HG03378 (cell line): ENCODE results near the gene SV2A.
A peak's percentile ranks its signal among the peaks of the same experiment; 100 is the strongest.

ENCODE experiments used
- ATAC-seq: cut with Tn5 transposase; IDR thresholded peaks from one replicate; pipeline ENCODE4 v1.9.1; 2021; ENCODE audit warnings: mild to moderate bottlenecking, moderate library complexity; ENCODE audit not compliant: unreplicated experiment

SV2A gene

DNA sequence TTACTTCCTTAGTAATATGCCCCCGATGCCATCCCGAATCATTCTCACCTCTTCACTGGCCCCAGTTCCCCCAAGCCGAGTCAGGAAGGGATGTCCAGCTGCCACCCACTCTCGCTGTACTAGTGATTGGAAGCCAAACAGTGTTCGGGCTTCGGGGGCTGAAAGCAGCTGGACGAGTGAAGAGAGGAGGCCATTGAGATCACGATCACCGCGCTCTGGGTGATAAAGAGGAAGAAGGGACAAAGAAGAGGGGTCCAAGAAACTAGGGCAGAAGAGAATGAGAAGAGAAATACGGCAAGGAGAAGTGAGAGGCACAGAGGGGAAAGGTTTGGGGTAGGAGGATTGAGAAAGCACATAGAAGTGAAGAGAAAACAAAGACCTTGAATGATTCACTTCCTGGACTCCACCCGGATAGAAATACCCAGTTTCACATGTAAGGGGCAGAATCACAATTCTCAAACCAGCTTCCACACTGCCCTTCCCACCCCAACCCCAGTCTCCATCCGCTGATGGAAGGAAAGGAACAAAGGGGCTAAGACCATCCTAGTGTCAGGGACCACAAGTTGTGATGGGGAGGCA, 13.7 kb upstream of the SV2A start:
- no peak for ATAC-seq

DNA sequence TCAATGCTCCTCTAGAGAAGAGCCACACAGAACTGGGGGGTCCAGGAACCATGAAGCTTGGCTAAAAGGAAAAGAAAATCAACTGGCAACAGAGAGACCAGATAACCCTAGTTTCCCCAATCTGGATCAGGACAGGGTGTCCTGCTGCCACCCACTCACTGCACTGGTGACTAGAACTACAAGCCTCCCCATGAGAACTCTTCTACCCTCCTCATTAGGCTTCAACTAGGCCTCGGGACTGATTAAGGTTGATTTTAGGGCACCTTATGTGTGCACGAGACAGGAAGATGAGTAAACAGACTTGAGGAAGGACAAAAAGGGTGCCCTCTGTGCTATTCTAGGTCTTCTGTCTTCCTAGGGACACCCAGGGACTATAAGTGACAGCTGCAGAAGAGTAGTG, 12.2 kb upstream of the SV2A start:
- ATAC-seq, result no peak

DNA sequence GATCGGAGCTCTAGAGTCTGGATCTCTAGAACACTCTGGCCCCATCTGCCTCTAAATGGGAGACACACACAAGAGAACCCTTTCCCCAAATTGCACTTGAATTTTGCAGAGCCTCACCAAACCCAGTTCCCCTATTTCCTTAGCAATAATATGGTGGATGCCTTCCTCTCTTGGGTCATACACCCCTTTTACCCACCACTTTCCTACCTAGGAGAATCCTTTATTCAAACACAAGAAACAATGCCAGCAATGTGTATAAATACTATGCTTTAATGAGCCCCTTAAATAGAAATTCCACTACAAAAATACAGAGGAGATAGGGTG, 10.7 kb upstream of the SV2A start:
- no peak for ATAC-seq

DNA sequence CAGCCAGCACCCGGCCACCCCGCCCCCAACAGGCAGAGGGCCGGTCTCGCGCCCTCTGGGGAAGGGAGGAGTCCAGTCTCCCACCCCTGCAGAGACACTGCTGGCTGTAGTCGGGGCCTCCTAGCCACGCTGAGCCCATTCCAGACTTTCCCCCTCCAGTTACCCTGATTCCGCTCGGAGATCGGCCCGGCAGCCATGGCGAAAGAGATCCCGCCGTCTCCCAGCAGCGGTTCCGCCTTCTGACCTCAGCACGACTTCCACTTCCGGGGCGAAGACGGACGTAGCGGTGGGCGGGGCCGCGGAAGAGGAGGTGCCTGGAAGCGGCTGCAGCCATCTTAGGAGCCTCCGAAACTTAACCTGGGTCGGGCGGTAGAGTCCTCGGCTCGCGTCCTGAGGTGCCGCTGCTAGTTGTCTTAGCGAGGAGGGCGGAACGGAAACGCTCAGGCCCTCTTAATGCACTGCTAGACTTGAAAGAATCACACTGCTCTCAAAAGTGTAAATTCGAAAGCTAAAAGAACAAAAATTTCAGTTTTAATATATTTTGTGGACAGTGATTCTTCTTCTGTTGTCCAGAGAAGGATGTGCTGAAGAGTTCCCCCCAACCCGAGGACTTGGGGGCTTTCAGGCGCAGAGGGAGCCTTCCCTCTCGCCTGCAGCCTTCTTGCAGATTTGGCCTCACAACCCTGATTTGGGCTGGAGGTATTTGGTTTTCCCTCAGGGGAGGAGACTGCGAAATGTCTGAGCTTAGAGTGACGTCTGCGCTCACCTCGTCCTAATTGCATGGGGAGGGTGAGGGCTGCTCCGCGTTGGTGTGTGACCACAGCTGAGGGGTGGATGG, 10.1 kb upstream of the SV2A start, which contains the start of gene SF3B4:
TSS of gene SF3B4 (minus strand) at position 241 of the 838 bp plus-strand sequence. CDS start at position 197, 44 bp downstream.
- peak; percentile 77 for ATAC-seq

DNA sequence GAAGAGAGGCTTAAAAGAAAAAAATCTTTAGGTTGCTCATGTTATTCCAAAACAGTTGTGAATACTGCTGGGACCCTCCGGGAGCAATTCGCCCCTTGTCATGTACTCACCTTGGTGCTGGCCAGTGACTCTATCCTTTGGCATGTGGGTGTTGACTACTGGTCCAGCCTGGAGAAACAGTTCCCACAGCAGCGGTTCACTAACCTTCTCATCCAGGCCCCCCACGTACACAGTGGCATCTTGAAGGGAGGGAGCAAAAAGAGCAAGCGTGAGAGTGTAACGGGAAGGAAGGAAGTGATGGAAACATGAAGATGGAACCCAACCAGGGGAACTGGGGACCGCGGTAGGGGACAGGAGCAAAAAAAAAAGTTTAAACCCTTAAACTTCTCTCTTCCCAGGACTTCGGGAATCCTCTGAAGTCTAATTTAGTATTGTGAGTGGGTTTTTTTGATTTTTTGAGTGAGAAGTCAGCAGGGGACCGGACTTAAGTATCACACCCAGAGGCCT, 9.5 kb upstream of the SV2A start:
- no peak for ATAC-seq

DNA sequence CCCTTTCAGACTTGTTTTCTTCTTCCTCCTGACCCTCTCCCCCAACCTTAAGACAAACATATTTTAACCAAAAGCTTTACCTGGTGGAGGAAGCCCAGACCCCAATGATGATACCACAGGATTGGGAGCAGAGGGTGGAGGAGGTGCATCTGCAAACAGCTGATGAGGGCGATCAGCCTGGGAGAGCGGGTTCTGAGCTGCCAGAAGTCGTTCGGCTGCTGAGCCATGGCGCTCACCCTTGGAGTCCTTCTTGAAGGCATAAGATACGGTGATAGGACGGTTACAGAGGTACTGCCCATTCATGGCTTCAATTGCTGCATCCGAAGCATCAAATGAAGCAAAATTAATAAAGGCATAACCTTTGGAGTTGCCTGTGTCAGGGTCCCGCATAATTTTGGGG, 8.7 kb upstream of the SV2A start:
- ATAC-seq, result no peak

DNA sequence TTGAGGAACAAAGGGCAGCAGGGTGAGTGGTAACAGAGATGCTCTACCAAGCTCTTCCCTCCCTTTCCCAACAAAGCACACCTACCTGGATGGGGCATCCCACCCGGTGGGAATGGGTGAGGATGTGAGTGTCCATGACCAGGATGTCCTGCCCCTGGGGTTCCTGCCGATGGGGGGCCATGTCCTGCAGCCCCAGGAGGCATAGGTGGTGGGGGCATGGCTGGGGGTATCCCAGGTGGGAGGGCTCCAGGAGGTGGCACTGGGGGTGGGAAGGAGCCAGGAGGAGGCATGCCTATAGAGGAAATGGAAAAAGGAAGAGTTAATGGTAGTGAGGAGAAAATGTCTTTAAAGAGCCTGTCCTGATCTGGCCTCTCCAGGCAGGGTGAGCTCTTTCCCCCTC, 8.1 kb upstream of the SV2A start:
- no peak for ATAC-seq

DNA sequence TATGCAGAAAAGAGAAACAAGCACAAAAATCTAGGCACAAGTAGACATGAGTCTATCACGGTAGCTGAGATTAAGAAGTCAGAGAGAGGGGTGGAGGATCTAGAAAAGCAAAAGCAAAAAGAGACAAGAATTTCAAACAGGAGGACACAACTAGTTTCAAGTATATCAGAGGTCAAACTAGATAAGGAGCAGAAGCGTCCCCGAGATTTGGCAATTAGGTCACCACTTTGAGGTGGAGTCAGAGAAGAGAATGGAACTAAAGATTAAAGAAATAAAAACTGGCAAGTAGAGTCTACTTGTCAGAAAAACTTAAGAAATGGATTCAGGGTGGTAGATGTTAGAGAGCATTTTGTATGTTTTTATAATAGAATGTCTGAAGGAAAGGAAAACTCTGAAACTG, 7.7 kb upstream of the SV2A start:
- ATAC-seq, result no peak

DNA sequence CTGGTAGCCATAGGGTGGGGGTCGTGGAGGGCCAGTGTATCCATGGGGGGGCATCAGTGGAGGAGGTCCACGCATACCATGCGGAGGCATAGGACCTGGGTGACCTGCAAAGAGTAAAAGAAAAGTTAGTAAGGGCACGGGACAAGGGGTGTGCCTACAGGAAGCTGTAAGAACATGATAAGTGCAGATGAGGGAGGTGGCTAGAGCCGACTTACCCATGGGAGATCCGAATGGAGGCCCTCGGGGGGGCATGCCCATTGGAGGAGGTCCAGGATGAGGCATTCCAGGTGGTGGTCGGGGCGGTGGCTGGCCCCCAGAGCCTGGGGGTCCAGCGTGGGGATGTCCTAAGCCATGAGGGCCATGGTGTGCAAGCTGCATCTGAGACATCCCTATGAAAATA, 6.0 kb upstream of the SV2A start:
- ATAC-seq, result no peak

DNA sequence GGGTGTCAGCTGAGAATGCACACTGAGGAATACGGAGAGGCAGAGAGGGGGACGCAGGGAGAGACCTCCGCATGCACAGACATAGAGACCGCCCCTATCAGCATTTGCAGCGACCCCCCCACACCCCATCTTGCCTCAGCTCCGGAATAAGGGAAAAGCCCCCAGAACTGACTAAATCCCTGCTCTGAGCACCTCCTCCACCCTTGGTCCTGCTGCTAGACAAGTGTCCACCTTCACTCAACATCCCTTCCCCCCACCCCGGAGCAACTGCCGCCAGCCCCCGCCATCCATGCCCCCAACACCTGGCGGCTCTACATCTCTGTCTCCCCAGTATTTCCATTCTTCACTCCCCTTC, 769 bp downstream of the SV2A start:
- ATAC-seq, result no peak

DNA sequence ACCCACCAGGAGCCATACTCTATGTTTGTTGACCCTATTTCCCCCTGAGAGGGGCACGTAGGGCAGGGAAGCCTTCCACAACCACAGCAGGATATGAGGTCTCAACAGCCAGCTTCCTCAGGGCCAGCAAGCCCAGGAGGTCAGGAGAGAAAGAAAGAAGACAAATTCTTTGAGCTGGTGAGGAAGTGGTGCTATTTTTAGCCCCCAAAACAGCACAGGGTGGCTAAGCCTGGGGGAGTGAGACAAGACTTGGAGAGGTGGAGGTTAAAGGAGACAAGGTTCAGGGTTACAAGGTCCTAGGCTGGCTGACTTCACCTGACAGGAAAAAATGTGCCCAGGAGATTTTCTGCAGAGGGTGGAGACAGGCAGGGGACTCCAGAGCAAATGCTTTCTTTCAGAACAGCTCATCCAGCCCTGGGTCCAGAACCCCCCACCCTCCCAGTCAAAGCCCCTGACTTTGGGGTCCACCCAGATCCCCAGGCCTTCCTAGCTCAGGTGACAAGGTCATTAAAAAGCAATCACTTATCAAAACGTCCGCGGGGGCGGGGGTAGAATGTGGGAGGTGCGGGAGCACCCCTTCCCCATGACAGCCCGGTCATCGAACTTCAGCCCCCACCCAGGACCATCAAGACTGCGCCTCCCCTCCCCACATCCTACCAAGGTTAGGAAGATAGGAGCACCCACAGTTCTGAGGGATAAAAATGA, 1.3 kb downstream of the SV2A start:
- no peak for ATAC-seq

DNA sequence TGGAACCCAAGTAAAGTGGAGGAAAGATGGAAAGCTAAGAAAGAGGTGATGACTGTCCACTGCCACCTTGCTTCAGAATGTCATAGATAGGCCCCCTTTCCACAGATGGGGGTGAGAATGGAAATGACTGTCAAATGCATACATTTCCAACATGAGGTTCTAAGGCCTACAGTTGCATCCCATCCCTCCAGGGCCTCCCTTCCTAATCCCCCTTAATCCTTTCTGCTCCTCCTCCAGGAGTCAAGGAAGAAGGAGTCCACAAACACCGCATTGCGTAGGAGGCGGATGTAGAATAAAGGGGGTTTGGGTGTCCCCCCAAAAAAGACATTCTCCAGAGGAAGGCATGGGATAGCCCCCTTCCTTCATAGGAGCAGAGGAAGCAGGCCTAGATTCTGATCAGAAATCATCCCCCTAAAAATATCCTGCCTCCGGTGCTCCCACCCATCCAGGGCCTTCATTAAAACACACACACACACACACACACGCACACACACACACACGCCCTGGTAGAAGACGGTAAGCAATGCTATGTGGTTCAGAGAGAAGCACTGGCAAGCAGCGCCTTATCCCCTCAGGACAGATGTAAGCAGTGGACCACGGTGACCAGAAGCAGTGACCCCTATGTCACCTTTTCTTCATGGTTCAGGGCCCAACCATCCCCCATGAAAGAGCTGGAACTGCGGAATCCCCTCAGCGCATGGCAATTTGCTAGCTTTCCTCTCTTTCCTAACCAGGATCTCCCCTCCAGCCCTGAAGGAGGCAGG, 2.0 kb downstream of the SV2A start:
- no peak for ATAC-seq

DNA sequence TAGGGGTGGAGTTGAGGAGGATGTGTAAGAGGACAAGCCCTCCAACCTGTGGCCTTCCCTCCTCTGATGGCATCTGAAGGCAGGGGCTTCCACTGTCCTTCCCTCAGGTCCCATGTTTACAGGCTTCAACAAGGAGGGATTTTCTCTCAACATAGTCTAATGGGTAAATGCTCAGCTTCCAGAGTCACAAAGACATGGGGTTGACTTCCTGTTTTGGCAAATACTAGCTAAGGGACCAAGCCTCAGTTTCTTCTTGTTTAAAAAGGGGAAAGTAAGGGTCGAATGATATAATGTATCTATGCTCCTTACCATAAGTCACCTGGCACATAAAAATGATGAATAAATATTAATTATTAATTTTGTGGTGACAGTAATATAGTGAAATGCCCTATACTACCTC, 3.1 kb downstream of the SV2A start:
- ATAC-seq, result no peak

DNA sequence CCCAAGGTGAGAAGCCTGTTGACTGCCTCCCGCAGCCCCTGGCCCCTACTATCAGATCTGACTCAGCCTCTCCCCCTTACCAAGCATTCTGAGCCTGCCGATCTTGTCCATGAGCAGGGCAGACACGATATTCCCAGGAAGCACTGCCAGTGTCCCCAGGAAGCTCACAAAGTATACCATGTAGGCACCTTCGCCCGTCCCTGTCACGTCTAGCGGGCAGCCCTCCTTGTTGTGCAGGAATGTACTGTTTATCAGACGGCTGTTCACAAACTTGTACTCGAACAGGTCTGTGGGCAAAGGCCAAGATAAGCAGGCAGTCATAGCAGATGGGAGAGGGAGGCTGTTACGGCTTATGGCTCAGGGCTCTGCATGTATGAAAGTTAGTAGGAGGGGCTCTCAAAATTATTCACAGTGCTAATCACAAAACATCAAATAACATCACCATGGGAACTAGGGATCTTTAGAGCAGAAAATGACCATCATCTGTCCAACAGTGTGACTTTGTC, 11.0 kb downstream of the SV2A start:
- no peak for ATAC-seq

DNA sequence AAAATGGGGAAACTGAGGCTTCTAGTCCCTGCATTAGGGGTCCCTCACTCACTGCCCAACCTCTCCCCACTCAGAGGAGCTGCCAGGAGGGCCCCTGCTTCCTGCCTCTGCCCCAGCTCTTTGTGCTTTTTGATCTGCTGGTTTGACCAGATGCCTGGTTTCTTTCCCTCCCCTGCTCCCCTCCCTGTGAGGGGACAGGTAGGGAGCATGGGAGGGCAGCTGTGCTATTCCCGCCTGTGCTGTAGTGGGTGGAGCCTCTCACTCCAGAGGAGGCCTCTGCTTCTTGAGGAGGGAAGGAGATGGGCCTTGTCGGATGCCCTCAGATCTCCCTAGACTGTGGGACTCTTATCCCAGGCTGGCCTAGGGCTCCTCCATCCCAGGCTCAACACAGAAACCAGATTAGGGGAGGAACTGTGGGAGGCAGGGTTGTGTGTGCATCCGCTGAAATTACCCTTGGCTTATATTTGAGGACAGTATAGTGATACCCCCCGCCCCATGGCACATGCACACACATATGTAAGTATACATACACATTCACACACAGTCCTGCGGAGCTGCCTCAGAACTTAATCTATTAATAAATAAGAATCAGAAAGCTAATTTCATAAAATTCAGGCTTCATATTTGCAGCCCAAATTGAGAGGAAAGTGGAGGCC, 13.7 kb downstream of the SV2A start:
- no peak for ATAC-seq

DNA sequence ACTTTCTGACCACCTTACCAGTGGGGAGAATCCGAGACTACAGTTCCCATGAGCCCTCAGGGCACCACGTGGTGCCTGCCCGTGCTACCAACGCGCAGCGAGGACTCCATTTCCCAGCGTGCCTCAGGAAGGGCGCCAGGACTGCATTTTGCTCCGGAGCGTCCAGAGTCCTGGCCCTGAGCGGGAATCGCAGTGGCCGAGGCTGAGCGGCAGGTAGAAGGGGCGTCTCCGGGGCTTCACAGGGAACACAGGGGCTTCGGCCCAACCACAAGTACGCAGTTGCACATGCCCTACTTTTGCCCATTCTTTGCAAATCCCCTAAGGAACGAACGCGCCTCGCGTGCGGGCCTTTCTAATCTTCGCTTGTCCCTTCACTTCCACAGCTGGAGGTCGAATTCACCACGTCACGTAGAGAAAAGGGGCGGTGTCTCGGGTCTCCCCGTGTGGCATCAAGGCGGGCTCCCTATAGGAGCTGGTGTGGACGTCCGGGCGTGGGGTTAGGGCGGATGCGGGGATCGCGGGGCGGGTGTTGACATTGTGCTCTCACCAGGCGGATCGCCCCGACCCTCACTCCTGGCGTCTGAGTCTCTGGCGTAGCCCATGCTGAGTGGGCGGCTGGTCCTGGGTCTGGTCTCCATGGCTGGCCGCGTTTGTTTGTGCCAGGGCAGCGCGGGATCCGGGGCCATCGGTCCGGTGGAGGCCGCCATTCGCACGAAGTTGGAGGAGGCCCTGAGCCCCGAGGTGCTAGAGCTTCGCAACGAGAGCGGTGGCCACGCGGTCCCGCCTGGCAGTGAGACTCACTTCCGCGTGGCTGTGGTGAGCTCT, 18.0 kb downstream of the SV2A start, which contains the start of gene BOLA1:
TSS of gene BOLA1 (plus strand) at position 109 of the 825 bp plus-strand sequence. CDS start at position 601, 492 bp downstream.
- peak; percentile 69 for ATAC-seq

DNA sequence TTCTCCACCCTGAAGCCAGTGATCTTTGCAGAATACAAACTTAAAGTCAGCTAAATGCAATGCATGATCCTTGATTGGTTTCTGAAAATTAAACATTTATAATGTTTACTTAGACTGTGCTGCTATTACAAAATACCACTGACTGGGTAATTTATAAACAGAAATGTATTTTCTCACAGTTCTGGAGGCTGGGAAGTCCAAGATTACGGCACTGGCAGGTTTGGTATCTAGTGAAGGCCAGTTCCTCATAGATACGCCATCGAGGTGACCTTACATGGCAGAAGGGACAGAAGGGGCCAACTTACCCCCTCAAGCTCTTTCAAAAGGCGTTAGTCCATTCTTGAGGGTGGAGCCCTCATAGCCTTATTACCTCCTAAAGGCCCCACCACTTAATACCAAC, 21.1 kb downstream of the SV2A start:
- ATAC-seq, result no peak

DNA sequence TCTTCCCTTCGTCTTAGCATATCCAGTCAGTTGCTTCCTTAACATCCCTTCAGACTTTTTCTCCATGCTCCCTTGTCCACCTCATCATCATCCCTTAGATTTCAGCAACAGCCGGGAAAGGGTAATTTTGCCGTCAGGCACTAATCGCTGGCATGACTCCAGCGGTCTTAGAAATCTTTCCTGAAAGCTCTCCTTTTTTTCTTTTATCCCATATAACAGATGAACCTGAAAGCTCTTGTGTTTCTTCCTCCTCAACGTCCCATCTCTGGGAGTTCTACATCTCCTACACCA, 28.7 kb downstream of the SV2A start:
- ATAC-seq, result no peak

DNA sequence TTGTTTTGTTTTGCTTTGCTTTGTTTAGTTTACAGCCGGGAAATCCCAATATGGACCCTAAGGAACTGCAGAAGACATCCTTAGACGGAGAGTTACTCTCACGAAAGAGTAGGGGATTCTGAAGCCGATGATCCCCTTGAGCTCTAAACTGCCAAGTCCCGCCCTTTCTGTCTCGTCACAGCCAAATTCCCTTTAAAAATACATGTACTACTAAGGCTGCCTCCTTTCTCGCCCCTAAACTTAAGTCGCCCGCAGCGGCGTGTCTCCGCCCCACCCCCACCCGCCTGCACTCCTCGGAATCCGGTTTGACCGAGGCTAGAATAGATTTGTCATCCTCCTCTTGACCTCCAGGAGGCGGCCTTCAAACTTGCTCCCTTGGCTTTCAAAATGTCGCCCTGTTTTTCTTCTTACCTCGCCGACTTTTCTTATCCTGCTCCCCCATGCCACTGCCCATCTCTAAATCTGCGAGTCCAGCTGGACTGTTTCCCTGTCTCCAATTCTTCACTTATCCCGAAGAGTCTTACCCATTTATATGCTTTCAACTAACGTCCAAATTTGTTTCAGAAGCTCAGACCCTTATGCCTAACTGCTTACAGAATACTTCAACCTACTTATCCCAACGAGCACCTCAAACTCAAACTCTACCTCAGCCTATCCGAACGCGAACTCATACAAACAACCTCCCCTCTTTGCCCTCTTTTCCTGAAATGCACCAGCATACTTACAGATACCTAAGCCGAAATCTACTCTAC, 29.2 kb downstream of the SV2A start:
- ATAC-seq, result peak; percentile 18
